ENCODE data around the gene PASK. TPM values are rescaled to one million over a fixed set of nuclear protein-coding genes. Genes with fewer than 3 reads are reported as not detected.

Gene PASK
- total RNA-seq, 1 donor from 2014 or later = 20.3 TPM

GRCh38 chr2:241099246-241099645 is 50.0 kb downstream of the PASK start:
- Mint-ChIP-seq H3K27ac (no peak overlapping the region), H3K4me3 (no peak overlapping the region), H3K27me3 (ENCODE audit: insufficient read depth, low read depth) (no peaks in the 10 kb centered on the region), H3K4me1 (peaks cover 11% of the 10 kb centered on the region), H3K36me3 (peaks cover 10% of the 10 kb centered on the region), H3K9me3 (no peaks in the 10 kb centered on the region)
- Histone ChIP-seq H3F3A (ENCODE audit: low read depth) (peaks cover 19% of the 10 kb centered on the region), H3K9me3 (ENCODE audit: low read depth) (no peaks in the 10 kb centered on the region), H3K27ac (no peak overlapping the region), H4K20me1 (ENCODE audit: low read depth) (peaks cover 23% of the 10 kb centered on the region), H2AFZ (replicated peaks) (no peak overlapping the region), H3K27me3 (no peaks in the 10 kb centered on the region), H3K4me1 (peaks cover 15% of the 10 kb centered on the region), H3K79me2 (ENCODE audit: low read depth) (peaks cover 44% of the 10 kb centered on the region), H3K4me2 (no peak overlapping the region), H3K4me3 (no peak overlapping the region), H3K9ac (no peak overlapping the region), H3K36me3 (peaks cover 4% of the 10 kb centered on the region)
- no peak for TF ChIP-seq EZH2 (IDR thresholded peaks at IDR 0.05)
- TF ChIP-seq EZH2phosphoT487 (IDR thresholded peaks at IDR 0.05) = no peak
- TF ChIP-seq CTCF (IDR thresholded peaks at IDR 0.05) = no peak
- DNase-seq (ENCODE audit: low spot score) = no peak

- peaks cover 4% of the 10 kb centered on the region for H3K36me3 ChIP-seq
- H3K27me3 Mint-ChIP-seq (ENCODE audit: insufficient read depth, low read depth) = no peaks in the 10 kb centered on the region
- peaks cover 44% of the 10 kb centered on the region for H3K79me2 ChIP-seq (ENCODE audit: low read depth)
- H3K4me3 Mint-ChIP-seq = no peak overlapping the region
- TF ChIP-seq EZH2phosphoT487 (IDR thresholded peaks at IDR 0.05) (no peak), EZH2 (IDR thresholded peaks at IDR 0.05) (no peak), CTCF (IDR thresholded peaks at IDR 0.05) (no peak)
- H3K4me2 ChIP-seq = no peak overlapping the region
- no peak overlapping the region for H3K27ac Mint-ChIP-seq
- H3K9ac ChIP-seq = no peak overlapping the region
- peaks cover 25% of the 10 kb centered on the region for H4K20me1 ChIP-seq (ENCODE audit: low read depth)
- DNase-seq (ENCODE audit: low spot score) = no peak
- no peak overlapping the region for H2AFZ ChIP-seq (replicated peaks)
- H3K36me3 Mint-ChIP-seq = peaks cover 10% of the 10 kb centered on the region
- no peaks in the 10 kb centered on the region for H3K9me3 Mint-ChIP-seq
- no peak overlapping the region for H3K4me3 ChIP-seq
- H3K27ac ChIP-seq = no peak overlapping the region
- no peaks in the 10 kb centered on the region for H3K27me3 ChIP-seq
- peaks cover 6% of the 10 kb centered on the region for H3K4me1 ChIP-seq
- H3F3A ChIP-seq (ENCODE audit: low read depth) = peaks cover 4% of the 10 kb centered on the region
- no peaks in the 10 kb centered on the region for H3K9me3 ChIP-seq (ENCODE audit: low read depth)
- peaks cover 5% of the 10 kb centered on the region for H3K4me1 Mint-ChIP-seq
Measured at GRCh38 chr2:241096979-241097378, 52.3 kb downstream of the PASK start.

DNA sequence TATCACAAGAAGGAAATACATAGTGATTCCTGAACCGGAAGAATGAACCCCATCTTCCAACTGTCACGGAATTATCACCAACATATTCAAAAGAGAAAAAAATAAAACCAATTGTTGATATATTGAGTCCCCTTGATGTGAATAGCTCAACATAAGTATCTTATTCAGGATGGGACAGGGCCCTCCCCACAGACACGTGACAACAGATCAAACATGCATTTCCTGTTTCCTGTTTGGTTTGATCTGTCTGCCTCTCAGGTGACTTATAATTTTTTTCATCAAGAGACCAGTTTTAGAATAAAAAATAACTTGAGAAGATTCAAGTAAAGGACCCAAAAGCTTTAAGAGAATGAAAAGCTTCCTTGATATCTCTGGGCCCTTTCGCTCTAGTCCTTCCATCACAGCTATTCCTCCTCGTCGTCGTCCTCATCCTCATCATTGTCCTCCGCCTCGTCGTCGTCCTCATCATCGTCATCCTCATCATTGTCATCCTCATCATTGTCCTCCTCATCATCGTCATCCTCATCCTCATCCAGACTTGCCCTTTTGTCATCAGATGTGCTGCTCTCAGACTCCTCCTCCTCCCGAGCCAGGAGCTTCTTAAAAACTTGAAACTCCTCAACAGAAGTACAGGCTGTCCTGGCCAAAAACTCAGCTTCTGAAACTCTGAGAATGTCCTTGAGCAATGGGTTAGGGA is 53.5 kb downstream of the PASK start:
- DNase-seq (ENCODE audit: low spot score) = no peak

More for the DNA sequence above, 53.5 kb downstream of the PASK start:
- Histone ChIP-seq H3K9me3 (ENCODE audit: low read depth) (no peaks in the 10 kb centered on the region), H3K4me3 (no peak overlapping the region), H3K9ac (no peak overlapping the region), H3K27me3 (no peaks in the 10 kb centered on the region), H3K36me3 (peaks cover 4% of the 10 kb centered on the region), H2AFZ (replicated peaks) (no peak overlapping the region), H3K79me2 (ENCODE audit: low read depth) (peaks cover 31% of the 10 kb centered on the region), H3K4me1 (no peaks in the 10 kb centered on the region), H3F3A (ENCODE audit: low read depth) (peaks cover 4% of the 10 kb centered on the region), H3K4me2 (no peak overlapping the region), H3K27ac (no peak overlapping the region), H4K20me1 (ENCODE audit: low read depth) (peaks cover 17% of the 10 kb centered on the region)
- Mint-ChIP-seq H3K36me3 (peaks cover 10% of the 10 kb centered on the region), H3K27me3 (ENCODE audit: insufficient read depth, low read depth) (no peaks in the 10 kb centered on the region), H3K27ac (no peak overlapping the region), H3K4me1 (no peaks in the 10 kb centered on the region), H3K4me3 (no peak overlapping the region), H3K9me3 (no peaks in the 10 kb centered on the region)
- TF ChIP-seq EZH2phosphoT487 (IDR thresholded peaks at IDR 0.05) (no peak), CTCF (IDR thresholded peaks at IDR 0.05) (no peak), EZH2 (IDR thresholded peaks at IDR 0.05) (no peak)

All from neural progenitor cell (in vitro differentiated cells).